ENCODE measurements around the gene DRD1.

- TF ChIP-seq, protein P1, sequence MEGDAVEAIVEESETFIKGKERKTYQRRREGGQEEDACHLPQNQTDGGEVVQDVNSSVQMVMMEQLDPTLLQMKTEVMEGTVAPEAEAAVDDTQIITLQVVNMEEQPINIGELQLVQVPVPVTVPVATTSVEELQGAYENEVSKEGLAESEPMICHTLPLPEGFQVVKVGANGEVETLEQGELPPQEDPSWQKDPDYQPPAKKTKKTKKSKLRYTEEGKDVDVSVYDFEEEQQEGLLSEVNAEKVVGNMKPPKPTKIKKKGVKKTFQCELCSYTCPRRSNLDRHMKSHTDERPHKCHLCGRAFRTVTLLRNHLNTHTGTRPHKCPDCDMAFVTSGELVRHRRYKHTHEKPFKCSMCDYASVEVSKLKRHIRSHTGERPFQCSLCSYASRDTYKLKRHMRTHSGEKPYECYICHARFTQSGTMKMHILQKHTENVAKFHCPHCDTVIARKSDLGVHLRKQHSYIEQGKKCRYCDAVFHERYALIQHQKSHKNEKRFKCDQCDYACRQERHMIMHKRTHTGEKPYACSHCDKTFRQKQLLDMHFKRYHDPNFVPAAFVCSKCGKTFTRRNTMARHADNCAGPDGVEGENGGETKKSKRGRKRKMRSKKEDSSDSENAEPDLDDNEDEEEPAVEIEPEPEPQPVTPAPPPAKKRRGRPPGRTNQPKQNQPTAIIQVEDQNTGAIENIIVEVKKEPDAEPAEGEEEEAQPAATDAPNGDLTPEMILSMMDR (IDR thresholded peaks at IDR 0.05): no peak
- no peak for TF ChIP-seq ZFX (IDR thresholded peaks at IDR 0.05; ENCODE audit: borderline replicate concordance)
Measured at GRCh38 chr5:175438234-175438857, 5.6 kb downstream of the DRD1 start.
